GM12891 (cell line): ENCODE data around the gene GPR180.

Source experiments
- POLR2A ChIP-seq: IDR thresholded peaks from 2 replicates; pipeline ENCODE4 v1.6.1; 2011; ENCODE audit warnings: low read depth, low read length, control low read depth
- POLR2AphosphoS5 ChIP-seq: IDR thresholded peaks from 2 replicates; pipeline ENCODE4 v1.6.1; 2011; ENCODE audit warnings: low read depth, low read length, control low read depth
- SPI1 ChIP-seq: IDR thresholded peaks from 2 replicates; pipeline ENCODE4 v1.6.1; 2011; ENCODE audit warnings: low read depth, low read length, control low read depth
- TAF1 ChIP-seq: IDR thresholded peaks from 2 replicates; pipeline ENCODE4 v1.6.1; 2011; ENCODE audit warnings: low read depth, low read length, control low read depth

GRCh38 chr13:94553766-94554165, 47.9 kb upstream of the GPR180 start:
- TF ChIP-seq POLR2A (no peak), POLR2AphosphoS5 (no peak), TAF1 (no peak), SPI1 (no peak)
